GM18858 (cell line): ENCODE data around the gene PLXDC2.

Experiments used
- ATAC-seq: cut with Tn5 transposase; IDR thresholded peaks from one replicate; pipeline ENCODE4 v1.9.1; 2021; ENCODE audit not compliant: unreplicated experiment

Gene PLXDC2

GRCh38 chr10:19908991-19909696 is 92.9 kb downstream of the PLXDC2 start:
- ATAC-seq: no peak

- ATAC-seq: no peak
These were observed 95.7 kb downstream of the PLXDC2 start for GRCh38 chr10:19911886-19912285.

- no peak for ATAC-seq
These were observed 97.8 kb downstream of the PLXDC2 start for GRCh38 chr10:19913987-19914386.

GRCh38 chr10:19915125-19915524 is 98.9 kb downstream of the PLXDC2 start:
- no peak for ATAC-seq

GRCh38 chr10:19915816-19916215 is 99.6 kb downstream of the PLXDC2 start:
- ATAC-seq: no peak

GRCh38 chr10:19917751-19918478 is 101.7 kb downstream of the PLXDC2 start:
- ATAC-seq: no peak

GRCh38 chr10:19918794-19919193 is 102.6 kb downstream of the PLXDC2 start:
- ATAC-seq: no peak

GRCh38 chr10:19919671-19920070 is 103.4 kb downstream of the PLXDC2 start:
- no peak for ATAC-seq

GRCh38 chr10:19920075-19920726 is 104.0 kb downstream of the PLXDC2 start:
- ATAC-seq: no peak

- no peak for ATAC-seq
These were observed 105.3 kb downstream of the PLXDC2 start for GRCh38 chr10:19921300-19922140.

GRCh38 chr10:19922236-19922963 is 106.2 kb downstream of the PLXDC2 start:
- no peak for ATAC-seq

GRCh38 chr10:19925064-19925463 is 108.8 kb downstream of the PLXDC2 start:
- ATAC-seq: no peak

GRCh38 chr10:19928936-19929335 is 112.7 kb downstream of the PLXDC2 start:
- ATAC-seq: no peak

GRCh38 chr10:19929506-19930140 is 113.4 kb downstream of the PLXDC2 start:
- ATAC-seq: no peak

GRCh38 chr10:19930936-19931893 is 115.0 kb downstream of the PLXDC2 start:
- no peak for ATAC-seq

GRCh38 chr10:19931894-19932590 is 115.8 kb downstream of the PLXDC2 start:
- ATAC-seq: no peak

- no peak for ATAC-seq
These were observed 116.7 kb downstream of the PLXDC2 start for GRCh38 chr10:19932806-19933371.

GRCh38 chr10:19933772-19934171 is 117.5 kb downstream of the PLXDC2 start:
- ATAC-seq: no peak
